A549 (cell line): ENCODE measurements around the gene DUSP7.

ENCODE experiments used
- CTCF ChIP-seq: fragments of >200 bp; sonication (Bioruptor Twin); formaldehyde crosslinking; IDR thresholded peaks from 3 replicates; pipeline ENCODE4 v1.5.1; 2016
- ELK1 ChIP-seq: fragments of 150-350 bp; IDR thresholded peaks from 2 replicates; pipeline ENCODE4 v1.6.1; 2014; ENCODE audit warnings: low read depth, mild to moderate bottlenecking, low read length
- POLR2A ChIP-seq: IDR thresholded peaks from 2 replicates; pipeline ENCODE4 v1.6.1; 2012; ENCODE audit warnings: mild to moderate bottlenecking, low read length

GRCh38 chr3:52086976-52087663 lies 30.7 kb upstream of the DUSP7 start:
- TF ChIP-seq ELK1 = no peak
- TF ChIP-seq CTCF = no peak
- TF ChIP-seq POLR2A = no peak
